DMS 273 treated with DMSO at 0.1 percent for 48 hours (cell line): ENCODE results near the gene SETBP1.

Experiments used
- DNase-seq: peaks from one replicate; lab custom pipeline; 2025; lab: John Stamatoyannopoulos, UW

Gene SETBP1

DNA sequence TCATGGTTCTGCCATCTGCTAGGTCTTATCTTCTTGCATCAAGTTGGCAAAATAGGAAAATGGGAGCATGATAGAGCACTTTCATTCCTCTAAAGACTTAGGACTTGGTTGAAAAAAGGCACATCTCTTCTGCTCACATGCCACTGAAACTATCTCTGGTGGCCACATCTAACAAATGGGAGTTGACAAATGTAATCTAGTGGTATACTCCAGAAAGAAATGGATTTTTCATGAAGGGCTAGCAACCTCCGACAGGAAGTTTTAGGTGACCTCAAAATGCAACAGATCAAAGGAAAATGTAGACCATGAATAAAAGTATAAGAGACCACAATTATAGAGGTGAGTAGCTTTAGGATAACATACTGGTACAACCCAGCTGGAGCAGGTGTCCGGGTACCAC, 224.1 kb downstream of the SETBP1 start:
- no peak for DNase-seq

DNA sequence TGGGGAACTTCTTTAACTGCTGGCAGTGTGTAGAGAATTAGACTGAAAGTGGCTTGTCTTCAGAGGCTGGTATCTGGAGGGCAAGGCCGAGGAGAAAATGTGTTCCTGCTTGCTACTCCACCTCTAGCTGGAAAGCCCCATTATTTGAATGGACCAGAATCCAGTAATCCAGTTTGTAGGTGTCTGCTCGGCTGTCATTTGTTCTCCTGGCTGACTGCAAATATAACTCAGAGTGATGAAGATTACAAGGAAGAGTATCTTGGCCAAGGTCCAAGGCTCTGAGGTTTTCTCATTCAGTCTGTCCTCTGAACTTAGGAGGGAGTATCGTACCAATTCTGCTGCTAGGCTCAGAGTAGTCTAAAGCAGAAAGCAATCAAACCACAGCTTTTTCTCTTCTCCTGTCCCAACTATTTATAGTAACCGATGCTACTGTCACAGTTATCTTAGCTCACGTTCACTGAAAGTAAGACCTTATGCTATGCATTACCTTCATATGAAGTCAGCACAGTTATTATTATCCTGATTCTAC, 228.6 kb downstream of the SETBP1 start:
- DNase-seq = no peak

DNA sequence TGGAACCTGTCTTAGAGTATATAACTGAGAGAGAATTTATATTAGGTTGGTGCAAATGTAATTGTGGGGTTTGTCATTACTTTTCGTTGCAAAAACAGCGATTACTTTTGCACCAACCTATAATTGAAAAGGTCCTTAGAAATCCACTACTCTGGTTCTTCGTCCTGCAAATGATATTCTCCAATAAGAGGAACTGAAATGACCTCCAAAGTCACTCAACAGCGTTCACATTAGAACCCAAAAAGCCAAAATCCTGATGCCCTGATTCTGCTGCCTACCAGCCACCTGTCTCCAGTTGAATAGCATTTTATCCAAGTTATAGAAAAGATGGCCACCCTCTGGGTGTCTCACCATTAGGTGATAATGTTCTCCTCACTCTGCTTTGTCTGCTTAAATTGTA, 230.6 kb downstream of the SETBP1 start:
- no peak for DNase-seq

DNA sequence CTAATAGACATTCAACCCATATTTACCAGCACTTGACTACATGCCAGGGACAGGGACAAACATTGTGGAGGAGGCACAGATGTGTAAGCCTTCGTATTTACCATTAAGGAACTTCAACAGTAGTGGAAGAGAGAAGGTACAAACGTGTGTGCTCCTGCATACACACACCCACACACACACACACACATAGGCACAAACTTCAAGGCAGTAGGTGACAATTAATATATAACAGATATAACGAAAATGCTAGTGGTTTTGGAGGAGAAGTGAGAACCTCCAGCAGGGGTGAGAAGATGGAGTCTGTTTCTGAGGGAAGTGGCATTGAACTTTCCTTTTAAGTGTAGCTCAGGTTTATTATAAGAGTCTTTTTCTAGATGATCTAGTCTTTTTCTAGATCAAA, 231.1 kb downstream of the SETBP1 start:
- no peak for DNase-seq

DNA sequence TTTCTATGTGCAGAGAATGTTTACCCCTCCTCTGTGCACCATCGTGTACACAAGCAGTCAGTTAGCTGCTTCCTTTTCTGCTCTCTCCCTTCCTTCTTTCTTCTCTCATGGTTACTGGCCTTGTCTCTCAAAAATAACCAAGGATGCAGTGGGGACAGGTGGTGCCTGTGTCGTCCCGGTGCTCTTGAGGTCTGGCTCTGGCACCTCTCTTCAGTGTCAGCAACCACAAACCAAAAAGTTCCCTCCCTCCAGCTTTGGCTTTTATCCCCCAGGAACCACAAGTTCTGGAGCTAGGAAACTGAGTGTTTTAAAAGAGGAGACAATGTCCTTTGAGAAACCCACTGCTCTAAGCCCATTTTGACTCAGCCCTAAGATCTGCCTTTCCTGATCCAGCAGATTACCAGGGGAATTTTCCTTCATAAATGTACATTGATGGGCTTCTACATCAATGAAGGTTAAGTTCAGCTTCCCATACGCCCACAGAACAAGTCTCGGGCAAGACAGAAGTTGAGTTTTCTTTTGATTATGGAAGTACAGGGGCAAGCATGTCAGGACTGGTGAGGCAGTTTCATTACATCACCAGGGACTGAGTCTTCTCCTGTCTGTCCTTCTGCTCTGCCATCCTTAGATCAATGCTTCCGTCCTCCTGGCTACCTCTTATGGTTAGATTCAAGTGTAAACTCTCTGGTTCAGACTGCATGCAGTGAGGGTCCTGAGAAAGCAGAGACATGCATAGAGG, 232.2 kb downstream of the SETBP1 start:
- no peak for DNase-seq

DNA sequence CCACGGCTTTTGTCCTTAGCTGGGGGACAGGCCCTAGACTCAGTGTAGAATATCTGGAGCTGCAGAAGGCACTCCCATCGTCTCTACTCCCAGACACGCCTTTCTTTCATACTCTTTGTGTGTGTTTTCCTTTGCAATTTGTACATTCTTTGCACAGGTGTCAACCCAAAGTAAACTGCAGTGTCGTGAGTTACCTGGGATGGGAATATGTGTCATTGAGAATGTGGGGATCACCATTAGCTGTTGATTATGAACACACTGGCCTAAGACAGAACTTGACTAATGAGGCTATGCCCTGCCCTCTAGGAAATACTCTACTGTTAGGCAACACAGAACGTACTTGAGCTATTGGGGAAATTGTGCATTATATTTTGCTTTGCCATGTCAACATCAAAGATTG, 233.3 kb downstream of the SETBP1 start:
- no peak for DNase-seq

DNA sequence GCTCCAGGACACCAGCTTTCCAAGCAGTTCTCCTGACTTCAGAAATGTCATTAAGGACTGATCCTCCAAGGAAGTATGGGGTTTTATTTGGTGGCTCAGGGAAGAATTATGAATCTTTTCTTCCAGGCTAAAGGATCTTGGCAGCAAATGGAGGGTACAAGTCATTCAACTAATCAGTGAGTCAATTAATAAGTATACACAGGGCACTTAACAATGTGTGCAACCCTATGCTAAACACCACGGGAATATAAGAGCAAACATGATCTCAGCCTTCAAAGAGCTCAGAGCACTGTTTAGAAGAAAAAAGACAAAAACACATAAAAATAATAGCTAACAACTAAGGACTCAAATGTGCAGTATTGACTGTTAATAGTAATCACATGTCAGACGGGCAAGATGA, 234.5 kb downstream of the SETBP1 start:
- DNase-seq = no peak

DNA sequence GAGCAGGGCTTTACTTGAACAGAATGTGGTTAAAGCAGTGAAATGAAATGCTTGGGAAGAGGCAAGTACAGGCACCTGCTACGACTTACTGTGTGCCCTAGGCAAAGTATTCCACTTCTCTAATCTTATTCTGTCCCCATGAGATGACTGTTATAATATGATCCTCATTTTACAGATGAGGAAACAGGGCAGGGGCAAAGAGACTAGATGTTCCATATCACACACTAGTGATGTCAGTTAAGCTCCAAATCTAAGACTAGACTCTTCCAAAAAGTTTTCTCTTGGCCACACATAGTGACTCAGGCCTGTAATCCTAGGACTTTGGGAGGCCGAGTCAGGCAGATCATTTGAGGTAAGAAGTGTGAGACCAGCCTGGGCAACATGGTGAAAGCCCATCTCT, 235.0 kb downstream of the SETBP1 start:
- DNase-seq = no peak

DNA sequence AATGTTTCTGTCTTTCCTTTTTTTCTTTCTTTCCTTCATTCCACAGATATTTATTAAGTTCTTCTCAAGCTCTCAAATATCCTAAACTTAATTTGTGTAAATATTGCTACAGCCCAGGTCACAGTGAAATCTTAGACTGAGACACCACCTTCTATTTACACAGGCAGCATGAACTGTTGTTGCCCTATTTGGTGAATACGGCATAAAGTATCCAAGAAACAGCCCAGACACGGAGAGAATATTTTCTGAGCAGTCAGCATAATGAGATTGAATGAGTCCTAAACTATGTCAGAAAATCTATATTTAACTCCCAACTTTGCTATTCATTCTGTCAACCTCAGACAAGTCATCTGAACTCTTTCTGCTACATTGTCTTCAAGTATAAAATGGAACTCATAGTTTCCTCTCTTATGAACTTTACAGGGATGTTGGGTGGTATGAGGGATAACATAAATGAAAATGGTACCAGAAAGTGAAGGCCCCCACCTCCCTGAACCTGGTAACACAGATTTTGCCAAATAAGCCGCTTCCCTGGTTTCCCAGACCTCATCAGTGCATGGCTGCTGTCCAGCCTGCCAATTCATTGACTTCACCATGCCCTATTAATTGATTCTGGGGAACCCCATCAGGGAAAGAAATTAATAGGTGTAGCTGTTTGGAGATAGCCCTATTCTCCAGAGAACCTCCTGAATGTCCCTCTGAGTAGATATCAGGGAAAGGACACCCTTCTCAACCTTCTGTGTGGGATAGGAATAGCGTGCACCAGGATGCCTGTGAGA, 235.9 kb downstream of the SETBP1 start:
- DNase-seq = no peak

DNA sequence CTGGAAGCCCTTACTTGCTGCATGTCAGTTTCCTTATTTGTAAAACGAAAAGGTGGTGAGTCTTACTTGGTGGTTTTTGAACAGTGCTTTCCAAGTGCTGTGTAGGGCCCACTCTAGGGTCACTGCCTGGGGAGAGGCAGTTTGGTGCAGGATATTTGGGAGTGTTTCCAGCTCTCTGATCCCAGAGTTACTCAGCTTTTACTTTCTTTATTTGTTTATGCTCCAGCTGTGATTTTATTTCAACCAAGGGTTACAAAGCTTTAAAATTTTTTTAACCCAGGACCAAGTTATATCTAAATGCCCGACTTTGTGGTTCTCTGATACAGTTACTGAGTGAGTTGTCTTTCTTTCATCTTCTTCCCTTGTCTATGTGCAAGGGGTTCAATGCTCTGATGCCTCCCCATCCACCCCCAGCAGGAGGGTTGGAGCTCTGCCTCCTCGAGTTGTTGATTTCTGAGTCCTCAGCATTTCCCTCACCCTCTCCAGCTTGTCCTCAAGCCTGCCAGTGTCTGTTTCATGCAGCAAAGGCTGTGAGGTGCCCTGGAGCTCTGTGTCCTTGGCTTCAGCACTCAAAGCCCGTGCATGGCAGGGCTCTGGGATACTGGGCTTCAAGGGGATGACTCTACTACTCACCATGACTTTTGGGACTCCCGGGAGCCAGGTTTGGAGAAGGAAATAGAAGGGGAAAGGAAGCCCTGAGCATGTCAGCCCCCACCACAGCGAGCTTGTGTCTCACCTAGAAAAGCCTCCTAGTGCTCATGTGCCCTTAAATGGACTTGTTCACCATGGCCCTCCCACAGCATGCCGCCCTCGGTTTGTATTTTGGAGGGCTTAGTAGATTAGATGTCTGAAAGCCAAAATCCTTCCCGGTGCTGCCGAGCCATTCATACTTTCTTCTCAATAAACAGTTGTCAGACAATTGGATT, 236.8 kb downstream of the SETBP1 start:
- DNase-seq = no peak

DNA sequence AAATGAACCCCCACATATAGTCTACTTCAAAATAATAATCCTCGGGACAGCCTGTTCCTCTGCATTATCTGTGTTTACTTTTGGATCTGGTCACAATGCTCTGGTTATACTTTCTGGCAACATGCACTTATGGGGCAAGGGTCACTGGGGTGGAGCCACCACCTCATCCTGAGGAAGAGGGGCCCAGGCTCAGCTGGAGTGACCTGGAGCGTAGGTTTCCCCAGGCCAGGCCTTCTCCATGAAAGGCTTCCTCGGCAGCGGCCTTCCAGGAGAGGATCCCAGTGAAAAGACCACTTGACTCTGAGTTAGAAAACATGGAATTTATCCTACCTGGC, 237.4 kb downstream of the SETBP1 start:
- DNase-seq = no peak

DNA sequence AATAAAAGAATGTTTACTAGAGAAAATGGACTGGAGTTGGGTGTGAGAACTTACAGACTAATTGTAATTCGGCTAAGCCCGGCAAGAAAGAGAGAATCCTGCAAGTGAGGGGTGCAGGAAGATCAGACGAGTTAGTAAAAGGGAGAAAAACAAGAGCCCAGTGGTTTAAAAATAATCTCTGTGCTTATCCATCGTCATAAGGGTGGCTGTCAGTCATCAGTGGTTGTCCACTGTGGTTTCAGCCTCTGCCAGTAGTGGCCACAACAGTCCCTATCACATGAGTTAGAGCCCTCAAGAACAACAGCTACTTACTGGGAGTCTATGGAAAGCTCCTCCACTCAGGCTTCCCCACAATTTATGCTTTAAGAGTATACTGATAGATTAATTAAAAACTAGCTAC, 239.8 kb downstream of the SETBP1 start:
- DNase-seq = no peak

DNA sequence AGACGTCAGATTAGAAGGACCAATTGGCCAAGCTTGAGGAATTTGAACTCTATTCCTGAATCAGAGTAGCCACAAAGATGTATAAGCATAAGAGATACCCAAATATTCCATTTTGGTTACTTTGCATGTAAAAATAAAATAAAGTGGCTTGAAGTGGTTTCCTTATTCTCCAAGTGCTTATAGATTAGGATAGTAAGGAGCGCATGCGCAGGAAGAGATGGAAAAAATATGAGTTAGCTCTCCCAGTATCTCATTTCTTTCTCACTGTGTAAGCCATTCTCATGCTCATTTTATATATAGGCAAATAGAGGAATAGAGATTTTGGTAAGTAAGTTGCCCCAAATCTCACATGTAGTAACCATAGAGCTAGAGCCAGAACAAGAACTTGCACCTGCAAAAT, 241.3 kb downstream of the SETBP1 start:
- DNase-seq = no peak

DNA sequence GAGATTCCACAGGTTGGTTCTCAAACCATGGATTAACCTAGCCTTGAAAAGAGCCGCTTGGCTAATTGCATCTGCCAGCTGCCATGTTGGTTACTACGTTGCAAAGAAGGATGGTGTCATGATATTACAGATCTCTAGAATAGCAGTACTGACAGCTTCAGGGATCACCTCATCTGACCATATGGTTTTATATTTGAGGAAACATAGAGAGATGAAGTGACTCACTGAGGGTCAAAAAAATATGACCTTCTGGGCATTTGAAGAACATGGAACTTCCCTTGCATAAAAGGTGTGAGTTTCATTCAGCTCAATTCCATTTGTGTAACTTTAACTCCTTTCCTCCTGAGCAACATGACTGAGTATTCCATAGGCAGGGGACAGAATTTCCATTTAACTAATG, 242.3 kb downstream of the SETBP1 start:
- no peak for DNase-seq

DNA sequence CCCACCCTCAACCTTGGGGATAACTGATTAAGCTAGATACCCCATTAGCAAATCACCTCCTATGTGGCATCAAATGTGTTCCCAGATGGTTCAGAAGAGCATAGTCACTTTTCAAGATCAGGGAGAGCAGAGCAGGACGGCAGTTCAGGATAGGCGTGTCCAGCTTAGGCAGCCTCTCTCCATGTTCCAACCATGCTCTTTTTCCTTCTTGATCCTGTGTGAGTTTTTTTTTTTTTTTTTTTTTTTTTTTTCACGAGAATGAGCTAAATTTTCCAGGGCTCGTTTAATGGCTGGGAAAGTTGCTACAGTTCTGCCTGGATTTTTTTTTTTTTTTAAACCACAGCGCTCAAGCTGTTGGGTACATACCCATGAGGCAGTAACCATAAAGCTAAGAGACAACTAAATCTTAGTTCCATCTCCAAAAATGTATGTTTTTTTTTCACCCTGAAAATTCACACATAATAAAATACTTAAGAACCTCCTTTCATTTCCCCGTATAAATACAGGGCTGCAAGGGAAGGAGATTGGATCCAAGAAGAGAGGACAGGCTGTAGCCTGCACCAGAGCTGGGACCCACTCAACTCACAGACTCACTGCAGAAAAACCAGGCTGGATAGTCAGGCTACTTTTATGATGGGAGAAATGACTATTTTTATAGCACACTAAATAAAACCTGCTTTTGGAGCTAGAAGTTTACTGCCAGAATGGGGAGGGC, 244.3 kb downstream of the SETBP1 start:
- no peak for DNase-seq

DNA sequence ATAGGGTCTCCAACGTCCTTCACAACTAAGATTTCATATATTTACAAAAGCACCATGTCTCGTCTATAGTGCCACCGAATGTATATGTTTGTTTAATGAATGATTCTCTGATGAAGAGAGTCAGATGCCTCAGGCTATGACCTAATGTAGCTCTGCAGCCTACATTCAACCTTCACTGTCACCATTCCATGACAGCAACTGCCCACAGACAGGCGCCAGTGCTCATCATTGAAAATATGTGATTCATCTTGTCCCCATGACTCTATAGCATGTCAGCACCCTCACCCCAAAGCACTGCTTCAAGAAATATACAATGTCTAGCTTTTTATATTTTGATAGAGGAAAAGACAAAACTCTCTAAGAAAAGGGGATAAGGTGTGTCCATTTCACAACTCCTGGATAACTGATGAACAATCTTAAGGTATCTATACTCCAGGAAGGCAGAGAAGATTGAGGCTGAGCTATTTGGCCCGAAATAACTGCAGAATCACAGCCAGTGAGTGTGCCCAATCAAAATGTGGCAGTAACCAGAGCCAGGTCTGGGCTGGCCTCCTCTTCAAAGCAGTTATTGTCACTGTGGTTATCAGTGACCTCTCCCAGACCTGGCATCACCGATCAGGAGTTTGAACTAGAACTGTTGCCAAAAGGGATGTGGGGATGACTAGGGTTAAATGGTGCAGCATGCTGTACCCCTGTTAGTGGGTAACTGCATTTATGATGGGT, 246.6 kb downstream of the SETBP1 start:
- no peak for DNase-seq

DNA sequence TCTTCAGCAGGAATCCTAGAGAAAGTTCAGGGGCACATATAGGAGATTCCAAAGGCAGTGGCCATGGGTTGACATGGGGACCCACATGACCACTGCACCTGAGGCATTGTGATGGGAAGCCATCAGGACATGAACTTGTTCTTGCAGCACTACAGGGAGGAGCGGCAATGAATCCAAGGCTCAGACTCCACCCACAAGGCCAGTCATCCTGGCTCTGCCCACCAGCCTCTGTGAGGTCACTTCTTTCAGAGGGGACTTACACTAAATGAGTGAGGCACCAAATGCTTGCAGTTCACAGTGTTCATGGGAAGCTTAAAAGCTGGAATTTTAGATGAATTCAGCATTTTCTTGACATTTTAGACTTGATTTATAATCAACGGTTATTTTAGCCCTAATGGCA, 254.2 kb downstream of the SETBP1 start:
- no peak for DNase-seq

DNA sequence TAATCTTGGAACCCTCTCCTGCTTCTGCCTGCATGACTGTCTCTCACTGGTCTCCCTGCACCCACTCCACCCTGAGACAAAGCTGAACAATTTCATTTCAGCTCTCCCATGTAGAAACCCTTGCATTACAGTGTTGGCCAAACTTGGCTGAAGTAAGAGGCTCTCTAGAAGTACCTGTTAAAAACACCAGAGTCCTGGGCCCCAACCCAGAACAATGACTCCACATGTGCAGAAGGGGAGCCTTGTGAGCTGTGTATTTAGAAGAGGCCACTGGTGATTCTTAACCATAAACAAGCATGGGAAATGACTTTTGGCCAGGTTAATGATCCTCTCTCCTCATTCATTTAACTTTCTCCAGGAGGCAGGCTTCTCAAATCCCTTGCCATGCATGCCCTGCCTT, 254.8 kb downstream of the SETBP1 start:
- DNase-seq = no peak

DNA sequence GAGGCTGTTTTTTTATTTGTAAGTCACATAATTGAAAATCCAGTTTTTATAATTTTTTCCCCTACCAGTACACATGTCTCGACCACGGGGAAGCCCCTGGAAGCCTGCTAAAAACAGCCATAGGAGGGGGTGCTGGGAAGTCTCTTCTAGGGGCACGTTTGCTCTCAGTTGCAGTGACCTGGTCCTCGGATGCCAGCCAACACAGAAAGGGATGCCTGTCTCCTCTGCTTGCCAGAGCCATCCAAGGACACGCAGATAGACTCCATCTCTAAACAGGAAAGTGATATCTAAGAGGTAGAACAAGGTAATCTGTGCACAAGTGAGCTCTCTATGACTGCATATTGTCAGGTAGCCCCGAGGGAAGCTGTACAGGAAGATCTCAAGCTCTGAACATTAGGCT, 255.8 kb downstream of the SETBP1 start:
- no peak for DNase-seq

DNA sequence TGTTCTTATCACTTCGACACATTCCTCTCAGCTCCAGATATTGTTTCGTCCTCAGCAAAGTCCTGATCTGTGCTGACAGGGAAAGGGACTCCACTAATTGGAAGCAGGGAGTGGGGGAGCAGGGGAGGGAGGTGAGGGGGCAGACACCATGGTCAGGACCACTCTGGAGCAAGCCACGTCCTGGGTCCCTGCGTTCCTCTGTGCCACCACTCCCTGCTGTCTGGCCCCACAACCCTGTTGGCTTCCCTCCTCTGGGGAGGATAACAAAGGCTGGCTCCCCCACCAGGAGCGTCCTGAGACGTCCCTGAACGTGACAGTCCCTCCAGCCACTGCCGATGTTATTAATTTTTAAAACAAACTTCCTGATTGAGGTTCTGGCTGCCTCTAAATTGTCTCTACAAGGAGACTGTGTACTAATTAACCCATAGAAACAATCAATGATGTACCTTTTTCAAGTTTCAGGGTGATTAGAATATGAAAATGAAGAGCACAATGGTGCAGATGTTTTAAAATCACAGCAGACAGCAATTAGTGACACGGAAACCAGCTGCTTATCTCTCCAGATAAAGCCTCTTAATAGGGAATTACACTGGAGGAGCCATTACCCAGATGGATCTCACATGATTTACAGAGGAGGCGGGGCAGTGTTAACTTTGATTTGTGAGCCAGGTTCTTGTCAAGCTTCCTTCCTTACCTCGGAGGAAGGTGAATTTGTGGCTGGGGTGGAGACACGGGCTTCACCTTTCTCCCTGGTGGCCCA, 257.5 kb downstream of the SETBP1 start:
- DNase-seq = no peak
